Heart left ventricle (tissue), 16 donors: Measurements from ENCODE around the gene VSTM2L. TPM values are rescaled to one million over a fixed set of nuclear protein-coding genes. Genes with fewer than 3 reads are reported as not detected.

Source experiments
- ATAC-seq, 4 donors: fragments of 200-7000 bp; cut with Tn5 transposase; one replicate each; pipeline ENCODE4 v1.9.1; 2020 to 2022; ENCODE audit warnings: moderate library complexity in 4 of 4, mild to moderate bottlenecking in 3 of 4, moderate number of reproducible peaks in 1 of 4
- DNase-seq, 5 donors: peaks; one replicate each; pipeline ENCODE4 v3.0.0-alpha.2; 2020
- H3K27ac ChIP-seq, 12 donors: fragments of 200-600 bp; sonication (generic) in 4 of 12; one replicate each; pipeline versions ENCODE4 v1.5.0 to v1.8.0; 2016 to 2022; ENCODE audit warnings: mild to moderate bottlenecking in 2 of 12
- H3K27me3 ChIP-seq, 9 donors: fragments of 200-600 bp; sonication (generic) in 2 of 9; one replicate each; pipeline versions ENCODE4 v1.5.1 to v1.8.0; 2016 to 2022; ENCODE audit warnings: mild to moderate bottlenecking in 3 of 9
- H3K36me3 ChIP-seq, 9 donors: fragments of 200-600 bp; sonication (generic) in 2 of 9; one replicate each; pipeline versions ENCODE4 v1.5.0 to v1.8.0; 2018 to 2022; ENCODE audit warnings: mild to moderate bottlenecking in 2 of 9
- H3K4me1 ChIP-seq, 12 donors: fragments of 200-600 bp; sonication (generic) in 4 of 12; one replicate each; pipeline versions ENCODE4 v1.5.0 to v1.8.0; 2016 to 2022; ENCODE audit warnings: mild to moderate bottlenecking in 3 of 12
- H3K4me3 ChIP-seq, 12 donors: fragments of 200-600 bp; sonication (generic) in 4 of 12; one replicate each; pipeline versions ENCODE4 v1.5.0 to v1.8.0; 2017 to 2022; ENCODE audit warnings: mild to moderate bottlenecking in 9 of 12, moderate library complexity in 4 of 12
- H3K9me3 ChIP-seq, 12 donors: fragments of 200-600 bp; sonication (generic) in 4 of 12; one replicate each; pipeline versions ENCODE4 v1.5.0 to v1.8.0; 2016 to 2022; ENCODE audit warnings: mild to moderate bottlenecking in 1 of 12
- CTCF ChIP-seq, 12 donors: fragments of 200-600 bp; sonication (generic) in 4 of 12; IDR thresholded peaks; one replicate each; pipeline versions ENCODE4 v1.5.0 to v1.8.0; 2018 to 2022; ENCODE audit warnings: antibody characterized with exemption in 12 of 12, mild to moderate bottlenecking in 5 of 12
- POLR2A ChIP-seq, 2 donors: fragments of 450-650 bp; IDR thresholded peaks; one replicate each; pipeline ENCODE4 v1.6.1; 2017; ENCODE audit warnings: antibody characterized with exemption in 2 of 2, mild to moderate bottlenecking in 2 of 2, moderate library complexity in 2 of 2
- WGBS, 4 donors: extraction: QIAGEN DNeasy Blood & Tissue Kit in 2 of 4; methylation state at CpG; one replicate each; pipeline versions ENCODE4 v1.1.5 to v1.1.7; 2013 to 2018; 5-methylcytosine and 5-hydroxymethylcytosine counted together
- intact Hi-C, 10 donors: fragments of 100-400 bp; cut with DNase I; formaldehyde crosslinking; loops; one replicate each; pipeline versions ENCODE4 v1.11.1 to v1.14.2; 2022
- polyA plus RNA-seq, 2 donors: library from polyadenylated mRNA; stranded (reverse); fragments of 200-250 nt; gene quantifications; one replicate each; pipeline ENCODE4 v1.2.3, GENCODE V29; 2013
- total RNA-seq, 9 donors: library from RNA; depleted of rRNA in 2 of 9; stranded (reverse); fragments of >200 nt in 2 of 9; fragmentation: NEBNext Ultra II Directional in 3 of 9; extraction: Animal tissue kit (Norgen Biotek cat#: 25700) in 3 of 9; gene quantifications; one replicate each; pipeline versions ENCODE4 v1.1.0 to v1.2.4, GENCODE V29; 2016 to 2023
- donor health status: ischemic (EF 13 %, LVEDD 7.1; RV severe dilation, severe dysfunction).
- donor health status: healthy with polysubstance abuse.
- donor health status: DM: no; HTN: yes; CAD: no.
- donor health status: DM: no; HTN: no; CAD: no.
- donor health status: ischemic (EF 25% LVEDD 6.9; RV normal size, moderate dysfunction).
- donor health status: ischemic (EF 25% LVEDD 5.7; RV mildly dilated, moderate dysfunction).
- donor health status: healthy.
- donor health status: DM: yes; HTN: yes; CAD: no.
- donor health status: ischemic (EF 35%, LVEDD 5.7; RV mildly dilated, moderate dysfunction).
- donor health status: nonischemic (EF 11% LVEDD 7.7; RV severe dilation, severe dysfunction).
- donor health status: DM: yes; HTN: yes; CAD: no.
- donor health status: PGD.
- donor health status: ischemic (EF 29% LVEDD 5.4; RV normal size, mild dysfunction).
- donor health status: nonischemic (EF 23%, LVEDD 6.1; RV moderate dilation, normal function).

VSTM2L gene
- total and polyA plus RNA-seq, 11 donors, result 3.7 to 49.5 (median 17.4) TPM

GRCh38 chr20:37899105-37900045 lies 3.6 kb upstream of the VSTM2L start:
- H3K27ac ChIP-seq, result no peak overlapping the region
- DNase-seq (no peak), ATAC-seq (no peak)
- H3K4me1 ChIP-seq, result peaks cover 0 to 28% (median 14%) of the 10 kb centered on the region in 12 donors
- H3K27me3 ChIP-seq, result peaks cover 10 to 44% (median 24%) of the 10 kb centered on the region in 9 donors
- H3K36me3 ChIP-seq, result no peaks in the 10 kb centered on the region
- TF ChIP-seq CTCF (IDR thresholded peaks at IDR 0.05), result no peak
- 47 to 63% (median 62%) methylated on average over 8 of the region's 8 CpGs for WGBS, 4 donors
- intact Hi-C loops, result loop anchor here in 6 of 10 donors (5.0 to 10.0 kb wide), 5 partner anchors 93 to 325 kb away; no protein-coding TSS in a partner anchor
- no peaks in the 10 kb centered on the region for H3K9me3 ChIP-seq
- no peak overlapping the region for H3K4me3 ChIP-seq

- peaks cover 17 to 59% (median 24%) of the 10 kb centered on the region in 9 donors for H3K27me3 ChIP-seq
- intact Hi-C loops, result loop anchor here in 5 of 10 donors (5.0 to 10.0 kb wide), 4 partner anchors 91 to 324 kb away; no protein-coding TSS in a partner anchor
- H3K36me3 ChIP-seq, result no peaks in the 10 kb centered on the region
- 19 to 21% (median 20%) methylated on average over 18 of the region's 18 CpGs for WGBS, 4 donors
- H3K4me3 ChIP-seq, result no peak overlapping the region
- H3K27ac ChIP-seq, result no peak overlapping the region
- no peak for DNase-seq
- peaks cover 0 to 28% (median 14%) of the 10 kb centered on the region in 12 donors for H3K4me1 ChIP-seq
- ATAC-seq, result no peak
- TF ChIP-seq CTCF (IDR thresholded peaks at IDR 0.05), result no peak
- TF ChIP-seq POLR2A (IDR thresholded peaks at IDR 0.05), result no peak
- H3K9me3 ChIP-seq, result no peaks in the 10 kb centered on the region
Measured at GRCh38 chr20:37901240-37901639, 1.7 kb upstream of the VSTM2L start.

DNA sequence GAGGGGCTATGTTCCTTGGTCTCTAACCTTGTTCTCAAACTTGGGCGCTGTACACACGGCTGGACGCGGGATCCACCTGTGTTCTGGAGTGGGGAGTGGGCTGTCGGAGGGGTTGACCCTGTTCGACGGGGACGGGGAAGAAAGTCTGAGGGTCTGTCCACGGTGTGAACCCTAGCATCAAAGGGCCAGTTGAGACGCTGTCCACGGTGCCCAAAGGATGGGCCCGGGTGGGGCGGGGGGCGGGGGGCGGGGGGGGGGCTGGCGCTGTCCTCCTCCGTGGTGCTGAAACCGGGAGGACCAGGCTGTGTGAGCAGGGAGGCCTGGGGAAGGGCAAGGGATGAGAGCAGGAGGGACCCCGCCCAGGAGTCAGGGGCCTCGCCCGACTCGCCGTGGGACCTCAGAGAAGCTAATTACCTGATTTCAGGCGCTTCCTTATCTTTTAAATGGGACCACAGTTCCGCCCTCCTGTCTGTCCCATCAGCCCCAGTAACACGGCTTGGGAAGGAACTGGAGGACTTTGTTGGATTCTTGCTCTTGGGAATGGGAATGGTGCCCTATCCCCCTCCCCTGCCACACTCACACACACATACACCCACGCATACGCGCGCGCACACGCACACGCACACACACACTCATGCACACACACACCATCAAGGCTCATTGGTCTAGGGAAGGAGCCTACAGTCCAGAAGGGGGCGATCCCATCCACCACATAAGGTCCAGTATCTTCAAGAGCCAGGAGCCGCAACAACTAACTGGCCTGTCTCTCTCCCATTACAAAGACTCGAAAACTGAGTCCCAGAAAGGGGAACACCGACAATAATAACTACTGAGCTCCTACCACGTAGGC lies 1.0 kb upstream of the VSTM2L start:
- H3K27me3 ChIP-seq, result peaks cover 17 to 65% (median 30%) of the 10 kb centered on the region in 9 donors
- H3K9me3 ChIP-seq, result no peaks in the 10 kb centered on the region
- TF ChIP-seq POLR2A (IDR thresholded peaks at IDR 0.05), result no peak
- peak in 11 of 12 donors; percentile 10 to 49 (median 31) for TF ChIP-seq CTCF (IDR thresholded peaks at IDR 0.05)
- peaks cover 0 to 21% (median 10%) of the 10 kb centered on the region in 12 donors for H3K4me1 ChIP-seq
- 9 to 18% (median 13%) methylated on average over 29 to 38 of the region's 38 CpGs for WGBS, 4 donors
- no peaks in the 10 kb centered on the region for H3K36me3 ChIP-seq
- peak overlapping the region in 8 of 12 donors; percentile 41 to 54 (median 48) for H3K4me3 ChIP-seq
- peak; percentile 43 to 78 (median 64) for ATAC-seq
- intact Hi-C loops, result loop anchor here in 5 of 10 donors (5.0 to 10.0 kb wide), 4 partner anchors 90 to 323 kb away; no protein-coding TSS in a partner anchor
- peak in 1 of 5 donors; percentile 49 for DNase-seq
- no peak overlapping the region for H3K27ac ChIP-seq
